Heart right ventricle (tissue), 16 donors: ENCODE data around the gene DHX34. TPM values are rescaled to one million over a fixed set of nuclear protein-coding genes. Genes with fewer than 3 reads are reported as not detected.

Source experiments
- ATAC-seq, 8 donors: fragments of 200-7000 bp; cut with Tn5 transposase; one replicate each; pipeline ENCODE4 v1.9.1; 2020; ENCODE audit warnings: mild to moderate bottlenecking in 8 of 8, moderate library complexity in 8 of 8, moderate number of reproducible peaks in 1 of 8
- DNase-seq, 2 donors: peaks; one replicate each; pipeline ENCODE4 v3.0.0-alpha.2; 2020
- H3K27ac ChIP-seq, 10 donors: fragments of 200-600 bp; sonication (generic) in 2 of 10; one replicate each; pipeline versions ENCODE4 v1.5.0 to v1.8.0; 2020 to 2022; ENCODE audit warnings: mild to moderate bottlenecking in 3 of 10
- H3K27me3 ChIP-seq, 7 donors: fragments of 200-600 bp; one replicate each; pipeline ENCODE4 v1.8.0; 2021 to 2022; ENCODE audit warnings: mild to moderate bottlenecking in 2 of 7
- H3K36me3 ChIP-seq, 9 donors: fragments of 200-600 bp; sonication (generic) in 1 of 9; one replicate each; pipeline versions ENCODE4 v1.5.0 to v1.8.0; 2020 to 2022; ENCODE audit warnings: mild to moderate bottlenecking in 2 of 9
- H3K4me1 ChIP-seq, 9 donors: fragments of 200-600 bp; sonication (generic) in 1 of 9; one replicate each; pipeline versions ENCODE4 v1.5.0 to v1.8.0; 2020 to 2022; ENCODE audit warnings: mild to moderate bottlenecking in 4 of 9
- H3K4me3 ChIP-seq, 10 donors: fragments of 200-600 bp; sonication (generic) in 2 of 10; one replicate each; pipeline versions ENCODE4 v1.5.0 to v1.8.0; 2020 to 2022; ENCODE audit warnings: mild to moderate bottlenecking in 7 of 10, moderate library complexity in 2 of 10
- H3K9me3 ChIP-seq, 11 donors: fragments of 200-600 bp in 10 of 11; sonication (generic) in 2 of 11; one replicate each; pipeline versions ENCODE4 v1.5.0 to v1.8.0; 2013 to 2022; ENCODE audit warnings: mild to moderate bottlenecking in 2 of 11, control low read depth in 1 of 11, moderate library complexity in 1 of 11
- CTCF ChIP-seq, 9 donors: fragments of 200-600 bp; sonication (generic) in 2 of 9; IDR thresholded peaks; one replicate each; pipeline versions ENCODE4 v1.5.0 to v1.8.0; 2021 to 2022; ENCODE audit warnings: antibody characterized with exemption in 9 of 9, mild to moderate bottlenecking in 5 of 9, moderate library complexity in 1 of 9
- WGBS, 2 donors: extraction: QIAGEN DNeasy Blood & Tissue Kit; methylation state at CpG; one replicate each; pipeline ENCODE4 v1.1.7; 2013; ENCODE audit warnings: inconsistent platforms in 1 of 2; 5-methylcytosine and 5-hydroxymethylcytosine counted together
- intact Hi-C, 10 donors: fragments of 100-400 bp; cut with DNase I; formaldehyde crosslinking; loops; one replicate each; pipeline versions ENCODE4 v1.11.1 to v1.14.2; 2022
- polyA plus RNA-seq, 2 donors: library from polyadenylated mRNA; stranded (reverse); fragments of 200-250 nt; gene quantifications; one replicate each; pipeline ENCODE4 v1.2.3, GENCODE V29; 2013
- total RNA-seq, 10 donors: library from RNA; stranded (reverse); fragmentation: NEBNext Ultra II Directional in 3 of 10; extraction: Animal tissue kit (Norgen Biotek cat#: 25700) in 3 of 10; gene quantifications; one replicate each; pipeline versions ENCODE4 v1.2.1 to v1.2.4, GENCODE V29; 2021 to 2023
- donor health status: Arrhythmogenic right ventricular cardiomyopathy.
- donor health status: ischemic (EF 13 %, LVEDD 7.1; RV severe dilation, severe dysfunction).
- donor health status: healthy with polysubstance abuse.
- donor health status: DM: no; HTN: yes; CAD: no.
- donor health status: DM: no; HTN: no; CAD: no.
- donor health status: ischemic (EF 25% LVEDD 6.9; RV normal size, moderate dysfunction).
- donor health status: ischemic (EF 25% LVEDD 5.7; RV mildly dilated, moderate dysfunction).
- donor health status: healthy.
- donor health status: DM: yes; HTN: yes; CAD: no.
- donor health status: Ischemic cardiomyopathy.
- donor health status: ischemic (EF 35%, LVEDD 5.7; RV mildly dilated, moderate dysfunction).
- donor health status: nonischemic (EF 11% LVEDD 7.7; RV severe dilation, severe dysfunction).
- donor health status: DM: yes; HTN: yes; CAD: no.
- donor health status: PGD.
- donor health status: ischemic (EF 29% LVEDD 5.4; RV normal size, mild dysfunction).
- donor health status: nonischemic (EF 23%, LVEDD 6.1; RV moderate dilation, normal function).

DHX34 gene
- total and polyA plus RNA-seq, 12 donors: 4.4 to 11.7 (median 5.9) TPM

GRCh38 chr19:47313754-47314295 lies 35.3 kb upstream of the DHX34 start:
- no peaks in the 10 kb centered on the region for H3K9me3 ChIP-seq
- peaks cover 0 to 7% (median 4%) of the 10 kb centered on the region in 7 donors for H3K27me3 ChIP-seq
- TF ChIP-seq CTCF (IDR thresholded peaks at IDR 0.05): no peak
- H3K27ac ChIP-seq: peak overlapping the region in 2 of 10 donors; percentile 10 to 95
- ATAC-seq: no peak
- peaks cover 0 to 28% (median 0%) of the 10 kb centered on the region in 9 donors for H3K36me3 ChIP-seq
- no peak for DNase-seq
- H3K4me3 ChIP-seq: peak overlapping the region in 1 of 10 donors; percentile 60
- intact Hi-C loops: no loop called here
- peaks cover 0 to 51% (median 0%) of the 10 kb centered on the region in 9 donors for H3K4me1 ChIP-seq
- WGBS, 2 donors: 74 to 78% methylated on average over 10 of the region's 10 CpGs

GRCh38 chr19:47315125-47315821 lies 33.8 kb upstream of the DHX34 start:
- TF ChIP-seq CTCF (IDR thresholded peaks at IDR 0.05): no peak
- peak overlapping the region in 6 of 10 donors; percentile 19 to 95 (median 45) for H3K27ac ChIP-seq
- ATAC-seq: peak; percentile 72 to 95 (median 82)
- intact Hi-C loops: no loop called here
- peak overlapping the region in 1 of 10 donors; percentile 20 for H3K4me3 ChIP-seq
- H3K27me3 ChIP-seq: peaks cover 0 to 15% (median 5%) of the 10 kb centered on the region in 7 donors
- H3K36me3 ChIP-seq: peaks cover 0 to 38% (median 0%) of the 10 kb centered on the region in 9 donors
- peaks cover 0 to 48% (median 0%) of the 10 kb centered on the region in 9 donors for H3K4me1 ChIP-seq
- 38 to 39% methylated on average over 12 of the region's 12 CpGs for WGBS, 2 donors
- DNase-seq: peak in 1 of 2 donors; percentile 41
- no peaks in the 10 kb centered on the region for H3K9me3 ChIP-seq

GRCh38 chr19:47316513-47316912 lies 32.6 kb upstream of the DHX34 start:
- Histone ChIP-seq H3K9me3 (peaks cover 0 to 2% (median 0%) of the 10 kb centered on the region in 11 donors), H3K27ac (peak overlapping the region in 2 of 10 donors; percentile 40 to 95), H3K4me1 (peaks cover 0 to 48% (median 0%) of the 10 kb centered on the region in 9 donors), H3K36me3 (peaks cover 0 to 49% (median 0%) of the 10 kb centered on the region in 9 donors), H3K4me3 (no peak overlapping the region), H3K27me3 (peaks cover 0 to 19% (median 8%) of the 10 kb centered on the region in 7 donors)
- DNase-seq (no peak), ATAC-seq (no peak)
- WGBS, 2 donors: 89 to 91% methylated on average over 4 of the region's 4 CpGs
- intact Hi-C loops: no loop called here
- TF ChIP-seq CTCF (IDR thresholded peaks at IDR 0.05): no peak

GRCh38 chr19:47319923-47320871 lies 28.9 kb upstream of the DHX34 start:
- no peak for TF ChIP-seq CTCF (IDR thresholded peaks at IDR 0.05)
- intact Hi-C loops: no loop called here
- ATAC-seq: no peak
- no peak overlapping the region for H3K4me3 ChIP-seq
- H3K36me3 ChIP-seq: peaks cover 0 to 42% (median 0%) of the 10 kb centered on the region in 9 donors
- peaks cover 0 to 5% (median 0%) of the 10 kb centered on the region in 11 donors for H3K9me3 ChIP-seq
- DNase-seq: no peak
- 90 to 91% methylated on average over 46 of the region's 46 CpGs for WGBS, 2 donors
- peaks cover 0 to 37% (median 16%) of the 10 kb centered on the region in 7 donors for H3K27me3 ChIP-seq
- peak overlapping the region in 1 of 10 donors; percentile 88 for H3K27ac ChIP-seq
- peaks cover 0 to 48% (median 0%) of the 10 kb centered on the region in 9 donors for H3K4me1 ChIP-seq
